BLaER1 treated with 17β-estradiol and CSF1 and Interleukin-3, amounts not matched to agents 10 nM and 100 nM (cell line): ENCODE measurements around the gene KRTAP10-3.

ENCODE experiments used
- H3K27ac ChIP-seq, 11 experiments: shearing (Covaris generic); formaldehyde crosslinking; 2 replicates each; pipeline ENCODE4 v1.8.1; 2022
- H3K27me3 ChIP-seq, 11 experiments: shearing (Covaris generic); formaldehyde crosslinking; 2 replicates each; pipeline ENCODE4 v1.8.1; 2022
- H3K36me3 ChIP-seq, 11 experiments: shearing (Covaris generic); formaldehyde crosslinking; 2 replicates each; pipeline ENCODE4 v1.8.1; 2022
- H3K4me1 ChIP-seq, 10 experiments: shearing (Covaris generic); formaldehyde crosslinking; 2 replicates each; pipeline ENCODE4 v1.8.1; 2022
- H3K4me2 ChIP-seq, 11 experiments: shearing (Covaris generic); formaldehyde crosslinking; 2 replicates each; pipeline ENCODE4 v1.8.1; 2022
- H3K4me3 ChIP-seq, 10 experiments: shearing (Covaris generic); formaldehyde crosslinking; 2 replicates each; pipeline ENCODE4 v1.8.1; 2022
- H3K9ac ChIP-seq, 11 experiments: shearing (Covaris generic); formaldehyde crosslinking; 2 replicates each; pipeline ENCODE4 v1.8.1; 2022
- H3K9me3 ChIP-seq, 11 experiments: shearing (Covaris generic); formaldehyde crosslinking; replicated peaks in 1 of 11; 2 replicates each; pipeline ENCODE4 v1.8.1; 2022
- H4K20me1 ChIP-seq, 11 experiments: shearing (Covaris generic); formaldehyde crosslinking; 2 replicates each; pipeline ENCODE4 v1.8.1; 2022
- Cebpa-rat ChIP-seq, 11 experiments: shearing (Covaris generic); IDR thresholded peaks; 2 replicates each; pipeline ENCODE4 v1.8.1; 2022

Gene KRTAP10-3

GRCh38 chr21:44544566-44544965 is 14.0 kb downstream of the KRTAP10-3 start:
- Histone ChIP-seq H4K20me1 (no peaks in the 10 kb centered on the region), H3K9me3 (peaks cover 14 to 22% (median 19%) of the 10 kb centered on the region in 11 experiments), H3K27ac (no peak overlapping the region), H3K4me3 (no peak overlapping the region), H3K9ac (no peak overlapping the region), H3K36me3 (no peaks in the 10 kb centered on the region; a peak in 1 of 22 replicates), H3K27me3 (no peaks in the 10 kb centered on the region), H3K4me1 (peaks cover 15 to 34% (median 21%) of the 10 kb centered on the region in 10 experiments), H3K4me2 (no peak overlapping the region)
- no peak for TF ChIP-seq Cebpa-rat (IDR thresholded peaks at IDR 0.05)

- Histone ChIP-seq H3K36me3 (no peaks in the 10 kb centered on the region; a peak in 1 of 22 replicates), H3K9me3 (peaks cover 14 to 22% (median 18%) of the 10 kb centered on the region in 11 experiments), H3K4me1 (peaks cover 6 to 23% (median 9%) of the 10 kb centered on the region in 10 experiments), H3K27me3 (no peaks in the 10 kb centered on the region), H3K4me2 (no peak overlapping the region), H3K27ac (no peak overlapping the region), H3K4me3 (no peak overlapping the region), H4K20me1 (no peaks in the 10 kb centered on the region), H3K9ac (no peak overlapping the region)
- no peak for TF ChIP-seq Cebpa-rat (IDR thresholded peaks at IDR 0.05)
Measured at GRCh38 chr21:44542716-44543115, 15.9 kb downstream of the KRTAP10-3 start.

- H3K36me3 ChIP-seq = no peaks in the 10 kb centered on the region
- no peak overlapping the region for H3K4me3 ChIP-seq
Measured at GRCh38 chr21:44540741-44541288, 17.8 kb downstream of the KRTAP10-3 start.

GRCh38 chr21:44539991-44540666 is 18.5 kb downstream of the KRTAP10-3 start, which contains the start of gene KRTAP10-1:
Gene KRTAP10-1, minus strand, starts transcription at chr21:44540195. Its CDS starts 45 bp downstream, at chr21:44540150.
- no peak for TF ChIP-seq Cebpa-rat (IDR thresholded peaks at IDR 0.05)
- Histone ChIP-seq H3K9me3 (no peaks in the 10 kb centered on the region; a peak in 1 of 22 replicates), H3K4me1 (peaks cover 0 to 17% (median 2%) of the 10 kb centered on the region in 10 experiments; a peak in 4 of 20 replicates), H3K27ac (no peak within 1 kb of the TSS), H3K36me3 (no peaks in the 10 kb centered on the region), H3K4me3 (no peak within 1 kb of the TSS), H3K9ac (no peak within 1 kb of the TSS), H4K20me1 (no peaks in the 10 kb centered on the region), H3K27me3 (no peaks in the 10 kb centered on the region), H3K4me2 (peak within 1 kb of the TSS in 4 of 11 experiments; percentile 16 to 44 (median 32); a peak in 2 of 22 replicates)

More at GRCh38 chr21:44540741-44541288, 17.8 kb downstream of the KRTAP10-3 start:
- TF ChIP-seq Cebpa-rat (IDR thresholded peaks at IDR 0.05) = no peak
- H3K27me3 ChIP-seq = no peaks in the 10 kb centered on the region
- peak overlapping the region in 4 of 11 experiments; percentile 16 to 44 (median 32); a peak in 2 of 22 replicates for H3K4me2 ChIP-seq
- no peak overlapping the region for H3K9ac ChIP-seq
- no peaks in the 10 kb centered on the region for H4K20me1 ChIP-seq
- H3K9me3 ChIP-seq = peaks cover 0 to 6% (median under 1%) of the 10 kb centered on the region in 11 experiments; a peak in 8 of 22 replicates
- H3K4me1 ChIP-seq = peaks cover 0 to 17% (median 2%) of the 10 kb centered on the region in 10 experiments; a peak in 4 of 20 replicates
- no peak overlapping the region for H3K27ac ChIP-seq

- Histone ChIP-seq H3K4me1 (peaks cover 0 to 17% (median 4%) of the 10 kb centered on the region in 10 experiments; a peak in 5 of 20 replicates), H3K4me3 (no peak overlapping the region), H3K27me3 (no peaks in the 10 kb centered on the region), H3K27ac (no peak overlapping the region), H3K9ac (no peak overlapping the region), H3K36me3 (no peaks in the 10 kb centered on the region), H3K4me2 (no peak overlapping the region), H3K9me3 (no peaks in the 10 kb centered on the region), H4K20me1 (no peaks in the 10 kb centered on the region)
- no peak for TF ChIP-seq Cebpa-rat (IDR thresholded peaks at IDR 0.05)
Measured at GRCh38 chr21:44539046-44539445, 19.5 kb downstream of the KRTAP10-3 start.

- no peaks in the 10 kb centered on the region for H3K36me3 ChIP-seq
- no peak overlapping the region for H3K4me2 ChIP-seq
- H4K20me1 ChIP-seq = no peaks in the 10 kb centered on the region
- peaks cover 0 to 15% (median 4%) of the 10 kb centered on the region in 10 experiments; a peak in 5 of 20 replicates for H3K4me1 ChIP-seq
- TF ChIP-seq Cebpa-rat (IDR thresholded peaks at IDR 0.05) = no peak
- no peak overlapping the region for H3K9ac ChIP-seq
- H3K27ac ChIP-seq = no peak overlapping the region
- H3K4me3 ChIP-seq = no peak overlapping the region
- H3K9me3 ChIP-seq = no peaks in the 10 kb centered on the region
- H3K27me3 ChIP-seq = no peaks in the 10 kb centered on the region
Measured at GRCh38 chr21:44537930-44538911, 20.4 kb downstream of the KRTAP10-3 start.

- Histone ChIP-seq H3K4me3 (no peak overlapping the region), H3K9ac (no peak overlapping the region), H4K20me1 (no peaks in the 10 kb centered on the region), H3K27me3 (no peaks in the 10 kb centered on the region), H3K9me3 (no peaks in the 10 kb centered on the region), H3K4me1 (peaks cover 0 to 7% (median under 1%) of the 10 kb centered on the region in 10 experiments; a peak in 5 of 20 replicates), H3K36me3 (no peaks in the 10 kb centered on the region), H3K4me2 (no peak overlapping the region), H3K27ac (no peak overlapping the region)
- no peak for TF ChIP-seq Cebpa-rat (IDR thresholded peaks at IDR 0.05)
Measured at GRCh38 chr21:44535963-44536362, 22.6 kb downstream of the KRTAP10-3 start.

- no peak overlapping the region for H3K4me3 ChIP-seq
- H3K27me3 ChIP-seq = no peaks in the 10 kb centered on the region
- H3K4me1 ChIP-seq = peaks cover 0 to 3% (median 0%) of the 10 kb centered on the region in 10 experiments; a peak in 1 of 20 replicates
- H3K9ac ChIP-seq = no peak overlapping the region
- H3K4me2 ChIP-seq = no peak overlapping the region
- H3K36me3 ChIP-seq = no peaks in the 10 kb centered on the region
- no peak overlapping the region for H3K27ac ChIP-seq
- TF ChIP-seq Cebpa-rat (IDR thresholded peaks at IDR 0.05) = no peak
- H4K20me1 ChIP-seq = no peaks in the 10 kb centered on the region
- no peaks in the 10 kb centered on the region for H3K9me3 ChIP-seq
Measured at GRCh38 chr21:44534688-44535087, 23.9 kb downstream of the KRTAP10-3 start.
